GM19043 (cell line): ENCODE data around the gene ZNF12.
"Not testable (repeated sequence)": the region's sequence is repeated elsewhere in the genome, so short reads cannot be mapped to it uniquely, and the experiment has no call there.

Experiments
- ATAC-seq: cut with Tn5 transposase; IDR thresholded peaks from one replicate; pipeline ENCODE4 v1.9.1; 2021; ENCODE audit warnings: low read depth; ENCODE audit not compliant: unreplicated experiment

ZNF12 gene

DNA sequence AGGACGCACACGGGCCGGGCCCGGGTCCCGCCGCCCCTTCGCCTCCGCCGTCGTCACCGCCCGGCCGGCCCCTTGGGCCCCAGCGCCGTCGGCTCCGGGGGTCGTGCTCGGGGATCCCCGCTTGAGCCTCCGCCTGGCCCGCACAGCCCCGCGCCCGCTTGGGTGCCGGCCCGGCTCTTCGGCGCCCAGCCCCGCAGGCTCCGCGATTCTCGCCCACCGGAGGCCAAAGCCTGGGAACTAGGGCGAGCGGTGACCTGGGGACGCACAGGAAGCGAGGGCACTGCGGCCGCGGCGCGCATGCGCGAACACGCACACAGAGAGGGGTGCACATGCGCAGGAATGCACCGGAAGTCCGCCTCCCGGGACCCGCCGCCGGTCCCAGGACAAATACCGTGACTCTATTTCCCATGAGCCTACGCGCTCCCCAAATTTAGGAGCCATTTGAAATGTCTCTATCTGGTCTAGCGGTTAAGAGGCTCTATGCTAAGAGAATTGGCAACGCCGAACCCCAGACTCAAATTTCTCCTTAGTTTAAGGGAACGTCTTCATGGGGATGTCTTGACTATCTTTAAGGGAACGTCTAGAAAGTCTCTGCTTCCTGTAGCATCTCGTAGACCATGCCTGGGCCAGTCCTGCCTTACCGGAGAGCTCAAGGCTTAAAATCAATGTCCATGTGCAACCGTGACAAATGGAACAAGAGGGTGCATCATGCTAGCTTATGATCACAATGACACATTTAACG lies at the start of gene ZNF12:
Gene ZNF12, minus strand, starts transcription at position 282 of the 742 bp plus-strand sequence. CDS start 1,774 bp downstream, outside the sequence.
- ATAC-seq, result peak; percentile 87

DNA sequence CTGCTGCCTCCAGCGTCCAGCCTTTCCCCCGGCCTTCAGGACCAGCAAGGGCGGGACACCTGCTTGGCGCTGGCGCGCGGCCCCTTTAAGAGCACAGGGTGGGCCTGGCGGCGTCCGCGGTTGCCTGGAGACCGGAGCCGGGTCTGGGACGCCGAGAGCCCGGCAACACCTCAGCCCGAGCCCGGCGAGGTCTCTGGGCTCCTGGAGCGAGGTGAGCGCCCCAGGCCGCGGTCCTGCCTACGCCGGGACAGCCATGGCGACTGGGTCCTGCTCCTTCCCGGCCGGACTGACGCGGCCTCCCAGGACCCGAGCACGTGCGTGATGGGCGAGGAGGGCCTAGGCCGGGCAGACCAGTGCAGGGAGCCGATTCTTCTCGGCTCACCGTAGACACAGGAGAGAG lies 47.2 kb upstream of the ZNF12 start, which contains the start of gene RSPH10B2:
Gene RSPH10B2, plus strand, starts transcription at position 140 of the 400 bp plus-strand sequence. CDS start 3,575 bp downstream, outside the sequence.
- ATAC-seq, result not testable (repeated sequence)

DNA sequence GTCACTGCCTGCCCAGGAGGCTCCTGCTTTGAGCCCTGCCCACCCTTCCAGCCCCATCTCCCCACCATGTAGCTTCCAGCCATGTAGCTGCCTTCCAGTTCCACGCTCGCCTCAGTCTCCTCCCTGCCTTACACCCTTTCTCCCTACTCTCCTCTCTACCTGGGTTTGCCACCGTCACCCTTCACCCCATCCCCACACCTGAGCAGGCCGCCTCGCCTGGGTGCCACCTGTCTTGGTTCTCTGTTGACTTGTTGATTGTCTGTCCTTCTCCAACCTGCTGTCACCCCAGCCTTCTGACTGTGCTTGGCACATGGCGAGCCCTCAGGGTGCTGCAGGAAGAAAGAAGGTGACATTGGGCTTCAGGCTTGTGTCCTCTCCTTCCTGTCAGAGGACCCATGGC lies 43.4 kb upstream of the ZNF12 start:
- not testable (repeated sequence) for ATAC-seq

DNA sequence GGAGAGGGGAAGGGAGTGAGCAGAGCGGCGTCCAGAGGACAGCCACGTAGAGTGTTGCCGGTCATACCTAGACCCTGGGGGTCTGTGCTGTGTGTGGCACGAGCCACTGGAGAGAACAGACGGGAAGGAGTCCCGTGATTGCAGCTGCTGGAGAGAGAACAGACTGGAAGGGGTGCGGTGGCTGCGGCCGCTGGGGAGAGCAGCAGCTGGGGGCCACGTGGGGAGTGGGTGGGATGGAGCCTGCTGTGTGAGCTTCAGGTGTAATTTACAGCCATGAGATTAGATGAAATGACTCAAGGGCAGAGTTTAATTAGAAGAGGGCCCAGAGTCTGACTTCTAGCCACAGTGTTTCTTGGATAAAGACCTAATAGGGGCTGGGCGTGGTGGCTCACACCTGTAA lies 42.6 kb upstream of the ZNF12 start:
- ATAC-seq, result not testable (repeated sequence)

DNA sequence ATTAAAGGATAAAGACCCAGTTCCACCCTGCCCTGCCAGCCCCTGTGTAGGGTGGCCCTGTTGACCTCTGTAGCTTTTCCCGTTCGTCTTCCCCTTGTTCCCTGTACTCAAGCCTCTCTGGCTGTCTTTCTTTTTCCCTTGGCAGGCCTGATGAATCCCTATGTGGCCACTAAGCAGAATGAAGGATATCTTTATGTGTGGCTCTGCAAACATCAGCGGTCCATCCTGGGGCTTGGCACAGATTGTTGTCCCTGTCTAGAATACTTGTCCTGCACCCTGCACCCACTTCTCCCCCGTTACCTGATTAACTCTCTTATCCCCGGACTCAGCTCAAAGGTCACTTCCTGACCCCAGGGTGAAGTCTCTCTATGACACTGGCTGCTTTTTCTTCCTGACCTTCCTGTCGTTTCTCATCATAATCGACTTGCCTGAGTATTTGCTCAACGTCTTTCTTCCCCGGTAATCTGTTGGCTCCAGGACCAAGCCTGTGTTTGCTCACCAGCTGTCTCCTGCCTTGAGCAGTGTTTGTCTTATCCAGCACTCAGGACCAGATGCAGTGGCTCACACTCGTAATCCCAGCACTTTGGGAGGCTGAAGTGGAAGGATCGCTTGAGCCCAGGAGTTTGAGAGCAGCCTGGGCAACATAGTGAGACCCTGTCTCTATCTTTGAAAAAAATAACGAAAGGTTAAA lies 37.8 kb upstream of the ZNF12 start:
- ATAC-seq, result not testable (repeated sequence)

DNA sequence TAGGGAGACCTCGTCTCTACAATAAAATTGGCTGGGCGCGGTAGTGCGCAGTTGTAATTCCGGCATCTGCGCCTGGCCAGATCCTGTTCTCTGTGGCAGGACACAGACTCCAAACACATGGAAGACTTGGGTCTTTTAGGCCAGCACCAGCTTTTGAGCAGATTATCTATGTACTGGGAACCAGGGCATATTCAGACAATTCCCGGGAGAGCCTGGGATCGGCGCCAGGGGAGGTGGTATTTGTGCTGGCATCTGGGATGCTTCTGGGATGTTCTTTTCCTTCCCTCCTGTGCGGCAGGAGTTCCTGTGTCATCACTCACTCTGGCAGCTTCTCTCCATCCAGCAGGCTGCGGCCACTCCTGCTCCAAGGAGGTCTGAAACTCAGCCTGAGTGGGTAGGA lies 31.7 kb upstream of the ZNF12 start:
- not testable (repeated sequence) for ATAC-seq

DNA sequence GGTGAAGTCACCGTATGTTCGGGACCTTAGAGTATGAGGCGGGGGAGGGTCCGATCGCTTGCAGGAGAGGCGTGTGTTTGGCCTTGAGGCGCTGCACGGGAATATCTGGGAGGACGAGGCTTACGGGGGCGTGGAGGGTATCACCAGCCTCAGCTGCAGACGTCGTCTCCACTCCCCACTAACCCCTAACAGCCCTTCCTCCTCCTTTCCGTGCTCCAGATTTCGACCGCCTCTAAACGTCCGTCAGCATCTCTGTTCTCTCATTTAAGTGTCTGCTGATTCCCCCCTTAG lies 23.5 kb upstream of the ZNF12 start:
- ATAC-seq, result no peak

DNA sequence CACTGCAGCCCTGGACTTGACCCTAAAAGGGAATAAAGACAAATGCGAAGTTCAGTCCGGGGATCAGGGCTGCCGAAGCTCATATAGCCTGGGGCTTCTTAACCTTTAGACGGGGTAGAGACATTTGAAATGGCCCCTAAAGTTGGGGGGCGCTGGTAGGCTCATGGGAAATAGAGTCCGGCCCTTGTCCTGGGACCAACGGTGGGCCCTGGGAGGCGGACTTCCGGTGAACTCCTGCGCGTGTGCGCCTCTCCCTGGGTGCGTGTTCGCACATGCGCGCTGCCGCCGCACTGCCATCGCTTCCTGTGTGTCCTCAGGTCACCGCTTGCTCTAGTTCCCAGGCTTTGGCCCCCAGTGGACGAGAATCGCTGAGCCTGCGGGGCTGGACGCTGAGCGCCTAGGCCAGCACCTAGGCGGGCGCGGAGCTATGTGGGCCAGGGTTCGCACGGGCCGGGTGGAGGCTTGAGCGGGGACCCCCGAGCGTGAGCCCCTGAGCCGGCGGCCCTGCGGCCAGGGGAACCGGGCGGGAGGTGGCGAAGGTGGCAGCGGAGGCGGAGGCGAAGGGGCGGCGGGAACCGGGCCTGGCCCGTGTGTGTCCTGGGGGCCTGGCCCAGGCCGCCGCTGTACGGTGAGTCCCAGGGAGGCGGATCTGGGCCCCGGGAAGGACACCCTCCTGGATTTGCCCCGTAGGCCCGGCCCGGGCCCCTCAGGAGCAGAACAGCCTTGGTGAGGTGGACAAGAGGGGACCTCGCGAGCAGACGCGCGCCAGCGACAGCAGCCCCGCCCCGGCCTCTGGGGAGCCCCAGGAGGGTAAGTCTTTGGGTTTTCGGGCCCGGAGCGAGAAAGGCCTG lies 23.0 kb upstream of the ZNF12 start:
- peak; percentile 88 for ATAC-seq

DNA sequence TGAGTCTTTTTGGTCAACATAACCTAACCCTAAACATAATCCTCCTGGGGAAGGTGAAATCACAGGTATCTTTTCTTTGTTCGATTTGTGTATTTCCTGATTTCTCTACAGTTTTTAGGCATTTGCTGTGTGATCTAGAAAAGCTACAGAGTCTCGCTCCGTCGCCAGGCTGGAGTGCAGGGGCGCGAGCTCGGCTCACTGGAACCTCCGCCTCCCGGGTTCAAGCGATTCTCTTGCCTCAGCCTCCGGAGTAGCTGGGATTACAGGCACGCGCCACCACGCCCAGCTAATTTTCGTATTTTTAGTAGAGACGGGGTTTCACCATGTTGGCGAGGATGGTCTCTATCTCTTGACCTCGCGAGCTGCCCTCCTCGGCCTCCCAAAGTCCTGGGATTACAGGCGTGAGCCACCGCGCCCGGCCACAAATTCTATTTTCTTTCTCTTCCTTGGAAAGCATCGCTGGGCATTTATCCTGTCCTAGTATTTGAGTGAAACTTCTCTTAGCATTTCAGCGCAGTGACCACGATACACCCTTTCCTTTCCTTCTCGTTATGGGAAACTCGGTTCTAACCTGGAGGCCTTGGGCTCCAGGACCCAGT lies 22.2 kb upstream of the ZNF12 start:
- ATAC-seq, result not testable (repeated sequence)

DNA sequence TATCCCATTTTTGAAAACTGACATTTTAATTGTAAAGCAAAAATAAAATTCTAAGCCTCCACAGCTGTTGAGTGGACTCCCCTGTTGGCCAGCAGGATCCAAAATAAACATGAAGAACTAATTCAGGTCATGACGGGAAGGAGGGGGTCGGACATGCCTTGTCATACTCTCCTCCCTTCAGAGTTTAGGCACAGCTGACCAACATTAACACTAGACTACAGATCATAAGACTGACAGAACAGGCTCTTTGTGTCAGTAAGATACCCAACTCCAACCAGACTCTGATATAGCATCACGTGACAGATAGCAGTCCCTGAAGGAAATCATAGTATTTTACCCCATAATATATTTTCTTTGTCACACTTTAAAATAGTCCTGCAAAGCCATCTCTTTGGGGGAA lies 20.9 kb upstream of the ZNF12 start:
- no peak for ATAC-seq

DNA sequence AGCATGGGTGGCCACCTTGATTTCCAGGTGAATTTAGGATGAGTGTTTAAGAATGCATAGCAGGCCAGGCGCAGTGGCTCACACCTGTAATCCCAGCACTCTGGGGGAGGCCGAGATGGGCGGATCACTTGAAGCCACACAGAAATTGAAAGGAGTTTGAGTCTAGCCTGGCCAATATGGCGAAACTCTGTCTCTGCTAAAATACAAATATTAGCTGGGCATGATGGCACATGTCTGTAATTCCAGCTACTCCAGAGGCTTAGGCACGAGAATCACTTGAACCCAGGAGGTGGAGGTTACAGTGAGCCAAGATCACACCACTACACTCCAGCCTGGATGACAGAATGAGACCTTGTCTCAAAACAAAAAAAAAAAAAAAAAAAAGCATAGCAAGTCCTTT lies 19.6 kb upstream of the ZNF12 start:
- not testable (repeated sequence) for ATAC-seq

DNA sequence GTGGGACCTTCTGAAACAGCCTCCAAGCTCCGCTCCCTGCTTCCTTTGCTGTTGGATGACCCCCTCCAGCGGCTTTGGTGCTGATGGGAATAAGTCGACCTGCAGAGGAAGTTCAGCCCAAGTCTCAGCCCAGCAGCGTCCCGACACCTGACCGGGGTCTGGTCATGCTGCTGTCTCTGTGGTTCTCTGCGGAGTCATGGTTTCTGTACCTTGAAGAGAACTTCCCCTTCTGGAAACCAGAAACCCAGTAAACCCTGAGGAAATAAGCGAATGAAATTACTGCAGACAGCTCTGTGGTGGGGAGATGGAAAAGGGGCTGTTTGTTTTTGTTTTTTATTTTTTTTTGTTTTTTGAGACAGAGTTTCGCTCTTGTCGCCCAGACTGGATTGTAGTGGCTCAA lies 18.3 kb upstream of the ZNF12 start:
- ATAC-seq, result peak; percentile 53

DNA sequence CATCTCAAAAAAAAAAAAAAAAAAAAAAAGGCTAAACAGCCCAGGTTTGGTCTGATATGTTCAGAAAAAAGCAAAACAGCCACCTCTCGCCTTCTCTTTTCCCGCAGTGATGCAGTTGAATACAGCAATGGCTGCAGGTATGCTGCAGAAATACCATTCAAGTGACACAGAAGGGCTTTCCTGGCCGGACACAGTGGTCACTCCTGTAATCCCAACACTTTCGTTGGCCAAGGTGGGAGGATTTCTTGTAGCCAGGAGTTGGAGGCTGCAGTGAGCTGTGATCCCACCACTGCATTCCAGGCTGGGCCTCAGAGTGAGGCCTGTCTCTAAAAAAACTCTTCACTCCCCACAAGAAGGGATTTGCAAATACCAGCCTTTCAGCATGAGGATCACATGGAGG lies 17.6 kb upstream of the ZNF12 start:
- not testable (repeated sequence) for ATAC-seq

DNA sequence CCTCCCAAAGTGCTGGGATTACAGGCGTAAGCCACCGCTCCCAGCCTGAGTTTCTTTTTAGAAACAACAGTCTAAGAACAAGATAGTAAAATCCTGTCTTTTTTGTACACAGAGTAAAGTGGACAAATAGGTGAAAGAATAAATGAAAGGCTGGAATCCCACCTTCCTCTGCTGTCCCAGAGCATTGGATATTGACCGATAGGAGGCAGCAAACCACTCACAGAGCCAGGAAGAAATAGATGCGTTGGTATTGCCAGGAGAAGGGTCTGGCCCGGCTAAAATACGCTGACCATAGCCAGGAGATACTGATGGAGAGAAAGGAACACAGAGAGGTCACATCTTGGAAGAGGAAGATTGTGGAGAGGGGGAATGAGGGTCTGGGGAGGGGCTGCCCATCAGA lies 11.4 kb upstream of the ZNF12 start:
- no peak for ATAC-seq

DNA sequence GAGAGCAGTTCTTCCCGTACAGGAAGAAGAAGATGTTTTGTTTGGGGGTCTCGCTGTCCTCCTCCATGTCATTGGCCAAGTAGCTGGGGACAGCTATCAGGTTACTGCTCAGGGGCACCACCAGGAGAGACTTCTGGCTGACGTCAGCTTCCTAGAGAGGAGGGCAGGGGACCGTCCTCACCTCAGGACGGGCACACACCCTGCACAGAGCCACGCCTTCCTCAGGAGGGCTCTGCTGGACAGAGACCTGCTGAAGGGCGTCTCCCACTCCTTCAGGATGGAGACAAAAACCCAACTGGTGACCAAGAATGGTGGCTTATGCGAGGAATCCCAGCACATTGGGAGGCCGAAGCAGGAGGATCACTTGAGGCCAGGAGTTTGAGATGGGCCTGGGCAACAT lies 9.2 kb upstream of the ZNF12 start:
- not testable (repeated sequence) for ATAC-seq

DNA sequence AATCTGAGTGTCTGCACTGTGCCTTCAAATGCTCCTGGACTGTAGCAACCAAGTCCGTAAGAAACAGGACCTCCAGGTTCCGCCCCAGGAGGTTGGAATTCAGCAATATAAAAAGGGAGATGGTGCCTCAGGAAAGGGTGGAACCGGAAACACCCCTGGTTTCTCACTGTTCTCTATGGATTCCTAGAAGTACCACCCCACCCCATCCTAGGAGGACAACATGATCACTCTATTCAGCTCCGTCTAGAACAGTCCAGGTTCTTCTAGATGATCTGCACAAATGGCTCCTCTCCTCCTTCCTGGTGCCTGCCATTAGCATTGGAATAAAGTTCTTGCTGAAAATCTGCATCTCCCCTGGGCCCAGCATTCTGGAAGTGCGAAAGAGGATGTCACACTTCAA lies 7.6 kb upstream of the ZNF12 start:
- ATAC-seq, result no peak

DNA sequence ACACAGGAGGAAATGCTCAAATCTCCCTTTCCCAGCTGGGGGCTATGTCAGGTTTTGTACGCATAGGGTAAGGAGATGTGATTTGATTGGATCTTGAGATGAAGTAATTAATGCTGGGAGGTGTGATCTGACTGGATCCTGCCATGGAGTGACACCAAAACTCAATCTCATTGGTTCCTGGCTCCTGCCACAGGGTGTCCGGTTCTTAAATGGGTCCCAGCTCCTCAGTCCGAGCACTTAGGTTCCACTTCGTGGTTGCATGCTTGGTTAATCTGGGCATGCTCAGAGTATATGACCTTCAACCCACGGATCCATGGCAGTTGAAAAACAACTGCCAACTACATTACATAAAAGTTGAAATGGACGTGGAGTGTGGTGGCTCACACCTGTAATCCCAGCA lies 3.1 kb upstream of the ZNF12 start:
- ATAC-seq, result no peak

DNA sequence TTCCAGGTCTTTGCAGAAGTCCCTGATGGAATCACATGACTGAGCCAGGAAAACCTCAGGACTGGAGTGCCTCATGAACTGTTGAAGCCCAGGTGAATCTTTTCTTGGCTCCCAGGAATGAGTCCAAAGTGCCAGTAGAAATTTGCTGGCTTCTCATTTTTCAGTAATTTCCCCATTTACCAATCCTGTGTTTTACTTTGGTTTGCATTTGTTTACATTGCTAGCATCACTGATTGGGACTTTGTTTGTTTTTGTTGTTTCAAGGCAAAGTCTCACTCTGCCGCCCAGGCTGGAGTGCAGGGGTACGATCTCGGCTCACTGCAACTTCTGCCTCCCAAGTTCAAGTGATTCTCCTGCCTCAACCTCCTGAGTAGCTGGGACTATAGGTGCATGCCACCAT lies 1.6 kb upstream of the ZNF12 start:
- no peak for ATAC-seq

DNA sequence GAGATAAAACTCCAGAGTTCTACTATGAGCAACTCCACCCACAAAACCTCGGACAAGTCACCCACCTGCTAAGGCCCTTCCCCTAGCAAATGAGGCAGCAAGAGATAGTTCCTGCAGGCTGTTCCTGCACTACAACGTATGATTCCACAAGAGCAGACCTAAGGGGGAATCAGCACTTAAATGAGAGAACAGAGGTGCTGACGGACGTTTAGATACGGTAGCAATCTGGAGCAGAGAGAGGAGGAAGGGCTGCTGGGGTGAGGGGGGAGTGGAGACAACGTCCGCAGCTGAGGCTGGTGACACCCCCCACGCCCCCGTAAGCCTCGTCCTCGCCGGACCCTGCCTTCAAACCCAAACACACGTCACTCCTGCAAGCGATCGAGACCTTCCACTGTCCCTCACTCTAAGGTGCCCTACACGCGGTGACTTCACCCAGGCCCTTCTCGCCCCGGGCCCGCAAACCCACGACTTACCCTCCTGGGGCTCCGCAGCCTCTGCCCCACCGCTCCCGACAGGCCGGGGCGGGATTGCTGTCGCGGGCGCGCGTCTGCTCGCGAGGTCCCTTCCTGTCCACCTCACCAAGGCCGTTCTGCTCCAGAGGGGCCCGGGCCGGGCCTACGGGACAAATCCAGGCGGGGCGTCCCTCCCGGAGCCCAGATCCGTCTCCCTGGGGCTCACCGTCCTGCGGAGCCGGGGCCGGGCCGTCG lies 635 bp downstream of the ZNF12 start:
- peak; percentile 20 for ATAC-seq

DNA sequence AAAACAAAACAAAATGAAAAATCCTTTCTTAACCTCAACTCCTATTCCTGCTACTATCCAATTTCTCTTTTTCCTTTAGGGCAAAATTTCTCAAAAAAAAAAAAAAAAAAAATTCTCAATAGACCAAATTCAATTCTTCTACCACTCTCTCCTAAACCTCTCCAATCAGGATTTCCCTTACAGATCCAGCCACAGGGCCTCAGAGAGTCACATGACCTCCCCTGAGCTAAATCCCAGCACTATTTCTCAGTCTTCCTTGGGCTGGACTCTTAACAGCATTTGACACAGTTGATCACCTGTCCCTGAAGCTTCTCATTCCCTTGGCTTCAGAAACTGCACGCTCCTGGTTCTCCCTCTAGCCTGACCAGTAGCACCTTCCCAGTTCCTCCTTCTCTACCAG lies 4.9 kb downstream of the ZNF12 start:
- no peak for ATAC-seq
